ENCODE measurements around the gene ZNF169. TPM values are rescaled to one million over a fixed set of nuclear protein-coding genes. Genes with fewer than 3 reads are reported as not detected.
"Not testable (repeated sequence)": the region's sequence is repeated elsewhere in the genome, so short reads cannot be mapped to it uniquely, and the experiment has no call there.

Gene ZNF169
- total RNA-seq, 4 donors from 2014 or later = 8.9 to 27.3 (median 13.8) TPM

- Histone ChIP-seq H3K9me3 (no peaks in the 10 kb centered on the region), H3K27ac (no peak overlapping the region), H3K4me1 (no peaks in the 10 kb centered on the region), H3K4me3 (replicated peaks in 1 of 3) (no peak overlapping the region), H3K36me3 (no peaks in the 10 kb centered on the region), H3K27me3 (no peaks in the 10 kb centered on the region)
- TF ChIP-seq POLR2A (IDR thresholded peaks at IDR 0.05) (no peak), CTCF (IDR thresholded peaks at IDR 0.05) (no peak)
- 76 to 84% methylated on average over 2 of the region's 2 CpGs for WGBS, 2 donors
- no peak for DNase-seq
- intact Hi-C loops (cut with DNase I) = no loop called here
Observed at GRCh38 chr9:94245651-94246050, 13.4 kb upstream of the ZNF169 start.

- no peaks in the 10 kb centered on the region for H3K27me3 ChIP-seq
- 61 to 69% methylated on average over 4 of the region's 4 CpGs for WGBS, 2 donors
- H3K4me1 ChIP-seq = no peaks in the 10 kb centered on the region
- no peaks in the 10 kb centered on the region for H3K36me3 ChIP-seq
- H3K9me3 ChIP-seq = no peaks in the 10 kb centered on the region
- DNase-seq = no peak
- no peak overlapping the region for H3K27ac ChIP-seq
- TF ChIP-seq POLR2A (IDR thresholded peaks at IDR 0.05) (no peak), CTCF (IDR thresholded peaks at IDR 0.05) (no peak)
- H3K4me3 ChIP-seq (replicated peaks in 1 of 3) = no peak overlapping the region
- intact Hi-C loops (cut with DNase I) = no loop called here
Observed at GRCh38 chr9:94250456-94250855, 8.6 kb upstream of the ZNF169 start.

- Histone ChIP-seq H3K9me3 (no peaks in the 10 kb centered on the region), H3K27ac (no peak overlapping the region), H3K4me3 (replicated peaks in 1 of 3) (no peak overlapping the region), H3K27me3 (no peaks in the 10 kb centered on the region), H3K4me1 (peaks cover 4 to 10% of the 10 kb centered on the region in 2 donors), H3K36me3 (no peaks in the 10 kb centered on the region)
- WGBS, 2 donors = 79 to 84% methylated on average over 2 of the region's 2 CpGs
- intact Hi-C loops (cut with DNase I) = no loop called here
- TF ChIP-seq POLR2A (IDR thresholded peaks at IDR 0.05) (no peak), CTCF (IDR thresholded peaks at IDR 0.05) (no peak)
- no peak for DNase-seq
Observed at GRCh38 chr9:94256007-94256406, 3.1 kb upstream of the ZNF169 start.

GRCh38 chr9:94265626-94266402, 6.7 kb downstream of the ZNF169 start:
- H3K4me1 ChIP-seq; intact Hi-C loops (cut with DNase I); H3K9me3 ChIP-seq; H3K36me3 ChIP-seq; DNase-seq; H3K27ac ChIP-seq; H3K4me3 ChIP-seq (replicated peaks in 1 of 3); H3K27me3 ChIP-seq: not testable (repeated sequence)
- WGBS, 2 donors = 92 to 94% methylated on average over 3 of the region's 3 CpGs

DNA sequence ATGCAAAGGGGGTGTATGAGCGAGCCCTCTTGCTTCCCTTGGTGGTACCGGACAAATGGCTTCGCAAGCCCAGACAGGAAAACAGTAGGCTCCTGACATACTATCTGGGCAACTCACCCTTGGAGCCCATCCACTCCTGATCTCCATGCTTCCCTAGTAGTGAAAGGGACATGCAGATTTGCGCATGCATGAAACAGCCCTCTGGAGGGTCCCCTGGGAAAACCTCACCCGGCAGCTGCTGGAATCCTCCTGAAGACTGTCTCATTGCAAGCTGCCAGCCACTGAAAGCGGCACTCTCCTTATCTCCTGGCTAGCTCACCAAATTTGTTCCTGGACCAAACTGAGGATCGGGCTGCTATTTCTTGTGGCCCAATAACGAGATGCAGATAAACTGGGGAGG, 10.2 kb downstream of the ZNF169 start:
- DNase-seq = no peak
- Histone ChIP-seq H3K36me3 (no peaks in the 10 kb centered on the region), H3K4me3 (replicated peaks in 1 of 3) (no peak overlapping the region), H3K4me1 (no peaks in the 10 kb centered on the region), H3K27ac (no peak overlapping the region), H3K27me3 (no peaks in the 10 kb centered on the region), H3K9me3 (no peaks in the 10 kb centered on the region)
- WGBS, 2 donors = 92 to 96% methylated on average over 6 to 8 of the region's 8 CpGs
- intact Hi-C loops (cut with DNase I) = no loop called here
- TF ChIP-seq POLR2A (IDR thresholded peaks at IDR 0.05) (no peak), CTCF (IDR thresholded peaks at IDR 0.05) (no peak)
